ENCODE measurements around the gene ZDHHC1.

ZDHHC1 gene

DNA sequence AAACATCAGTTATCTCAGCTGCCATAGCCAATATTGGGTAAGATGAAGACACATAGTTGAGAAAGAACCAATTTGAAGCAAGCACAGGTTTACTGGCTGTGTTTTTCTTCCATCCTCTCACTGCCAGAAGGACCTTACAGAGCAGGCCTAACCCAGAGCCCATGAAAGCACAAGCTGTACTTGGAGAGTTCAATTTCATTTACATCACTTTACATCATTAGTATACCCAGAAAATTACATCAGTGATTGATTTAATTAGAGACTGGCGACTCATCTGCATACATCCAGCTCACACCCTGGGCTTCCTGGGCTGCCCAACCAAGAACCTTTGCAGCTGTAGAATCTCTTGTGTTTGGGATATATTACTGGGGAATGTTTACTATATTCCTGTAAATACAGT is 66.0 kb downstream of the ZDHHC1 start:
- no peak for DNase-seq

DNA sequence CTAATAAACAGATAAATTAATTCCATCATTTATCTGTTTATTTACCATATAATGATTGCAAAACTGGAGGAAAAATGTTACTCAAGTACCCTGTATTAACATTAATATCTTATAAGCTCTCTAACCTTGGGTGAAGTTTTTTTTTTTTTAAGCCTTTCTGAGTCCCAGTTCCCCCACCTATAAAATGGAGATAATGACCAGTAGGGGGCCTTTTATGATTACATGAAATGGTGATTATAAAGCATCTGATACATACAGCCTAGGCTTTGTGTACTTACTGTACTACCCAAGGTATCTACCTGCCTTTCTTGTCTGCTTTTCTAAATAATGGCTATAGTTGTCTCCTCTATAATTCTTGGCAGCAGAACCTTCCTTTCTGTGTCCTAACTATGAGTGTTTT is 67.1 kb downstream of the ZDHHC1 start:
- DNase-seq = no peak

DNA sequence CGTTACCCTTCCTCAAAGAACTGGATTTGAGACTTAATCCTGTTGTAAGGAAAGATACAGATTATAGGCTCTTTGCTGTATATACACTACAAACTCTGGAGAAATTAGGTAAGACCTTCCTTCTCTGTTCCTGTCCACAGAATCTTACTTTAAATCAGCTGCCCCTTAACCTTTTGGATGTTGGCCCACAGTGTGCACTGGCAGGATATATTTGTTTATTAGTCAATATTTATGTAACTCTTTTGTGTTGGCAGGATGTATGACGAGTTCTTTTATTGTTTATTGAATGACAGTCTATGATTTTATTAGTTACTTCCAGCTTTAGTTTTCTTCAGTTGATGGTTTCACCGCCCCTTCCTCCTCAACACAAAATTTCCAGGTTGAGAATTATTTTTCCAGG is 69.9 kb downstream of the ZDHHC1 start:
- no peak for DNase-seq

DNA sequence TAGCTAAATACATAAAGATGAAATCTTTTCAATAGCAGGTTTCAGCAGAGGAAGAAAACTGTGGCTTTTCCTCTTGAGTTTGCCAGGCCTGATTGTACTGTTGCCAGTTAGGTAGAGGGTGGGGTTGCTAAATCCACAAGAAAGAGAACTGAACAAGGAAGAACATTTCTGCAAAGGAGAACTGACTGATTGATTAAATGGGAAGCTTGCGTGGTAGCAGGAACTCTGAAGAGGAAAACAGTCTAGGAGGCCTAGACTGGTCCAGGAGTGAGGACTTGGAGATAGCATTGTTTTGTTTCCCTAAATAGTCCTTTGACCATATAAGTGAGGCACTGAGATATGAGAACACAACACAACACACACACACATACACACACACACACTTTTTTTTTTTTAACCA is 70.9 kb downstream of the ZDHHC1 start:
- DNase-seq = no peak
